Stimulated activated memory B cell treated with anti-CD40 and anti-IgM and Interleukin-4, amounts not matched to agents 10 μg/mL and 1 μg/mL and 100 μg/mL, for 72 hours (primary cell): ENCODE results near the gene PRPF40B.
"Not testable (repeated sequence)": the region's sequence is repeated elsewhere in the genome, so short reads cannot be mapped to it uniquely, and the experiment has no call there.

ENCODE experiments used
- ATAC-seq: fragments of 150-1000 bp; cut with Tn5 transposase; 2 replicates; pipeline ENCODE4 v1.10.0; 2021
- H3K27ac Mint-ChIP-seq: one replicate; pipeline ENCODE4 v1.8.0; 2022; ENCODE audit warnings: mild to moderate bottlenecking, mixed read lengths
- H3K27me3 Mint-ChIP-seq: one replicate; pipeline ENCODE4 v1.8.0; 2022; ENCODE audit warnings: mixed read lengths
- H3K36me3 Mint-ChIP-seq: one replicate; pipeline ENCODE4 v1.8.0; 2022; ENCODE audit warnings: mixed read lengths
- H3K4me1 Mint-ChIP-seq: one replicate; pipeline ENCODE4 v1.8.0; 2022; ENCODE audit warnings: mixed read lengths
- H3K4me3 Mint-ChIP-seq: one replicate; pipeline ENCODE4 v1.8.0; 2022; ENCODE audit warnings: mild to moderate bottlenecking, moderate library complexity, mixed read lengths
- H3K9me3 Mint-ChIP-seq: one replicate; pipeline ENCODE4 v1.8.0; 2022; ENCODE audit warnings: mixed read lengths

The PRPF40B gene

DNA sequence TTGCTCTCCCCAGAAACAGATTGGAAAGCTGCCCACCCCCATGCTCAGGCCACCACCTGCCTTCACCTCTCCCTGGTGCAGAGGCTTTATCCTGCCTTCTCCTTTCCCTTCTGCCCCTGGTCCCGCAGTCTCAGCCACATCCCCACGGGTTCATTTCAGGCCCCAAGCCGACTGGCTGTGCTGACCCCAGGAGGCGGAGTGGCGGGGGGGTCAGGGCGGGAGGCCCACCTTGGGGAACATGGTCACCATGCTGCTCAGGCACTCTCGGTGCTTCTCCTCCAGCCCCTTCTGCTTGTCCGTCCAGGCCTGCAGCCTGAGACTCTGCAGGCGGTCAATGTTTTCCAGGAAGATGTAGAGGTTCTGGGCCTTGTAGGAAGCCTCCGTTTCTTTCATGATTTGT is 24.8 kb upstream of the PRPF40B start:
- H3K9me3 Mint-ChIP-seq = no peaks in the 10 kb centered on the region
- ATAC-seq = no peak

GRCh38 chr12:49599961-49600360 is 23.4 kb upstream of the PRPF40B start:
- no peaks in the 10 kb centered on the region for H3K9me3 Mint-ChIP-seq
- peaks cover 8% of the 10 kb centered on the region for H3K36me3 Mint-ChIP-seq
- no peaks in the 10 kb centered on the region for H3K27me3 Mint-ChIP-seq
- ATAC-seq = no peak
- H3K27ac Mint-ChIP-seq = no peak overlapping the region
- no peaks in the 10 kb centered on the region for H3K4me1 Mint-ChIP-seq
- H3K4me3 Mint-ChIP-seq = no peak overlapping the region

More for the DNA sequence above, 24.8 kb upstream of the PRPF40B start:
- H3K27me3 Mint-ChIP-seq = no peaks in the 10 kb centered on the region
- H3K36me3 Mint-ChIP-seq = peaks cover 8% of the 10 kb centered on the region
- H3K27ac Mint-ChIP-seq = no peak overlapping the region
- H3K4me1 Mint-ChIP-seq = no peaks in the 10 kb centered on the region
- no peak overlapping the region for H3K4me3 Mint-ChIP-seq

- peaks cover 12% of the 10 kb centered on the region for H3K27me3 Mint-ChIP-seq
- no peak overlapping the region for H3K4me3 Mint-ChIP-seq
- no peaks in the 10 kb centered on the region for H3K4me1 Mint-ChIP-seq
- peaks cover 8% of the 10 kb centered on the region for H3K36me3 Mint-ChIP-seq
- no peak overlapping the region for H3K27ac Mint-ChIP-seq
- no peak for ATAC-seq
- no peaks in the 10 kb centered on the region for H3K9me3 Mint-ChIP-seq
Measured at GRCh38 chr12:49603721-49604120, 19.6 kb upstream of the PRPF40B start.

- Mint-ChIP-seq H3K4me3 (no peak overlapping the region), H3K36me3 (peaks cover 8% of the 10 kb centered on the region), H3K27ac (no peak overlapping the region), H3K9me3 (no peaks in the 10 kb centered on the region), H3K27me3 (peaks cover 12% of the 10 kb centered on the region), H3K4me1 (no peaks in the 10 kb centered on the region)
- ATAC-seq = no peak
Measured at GRCh38 chr12:49604856-49605255, 18.5 kb upstream of the PRPF40B start.

DNA sequence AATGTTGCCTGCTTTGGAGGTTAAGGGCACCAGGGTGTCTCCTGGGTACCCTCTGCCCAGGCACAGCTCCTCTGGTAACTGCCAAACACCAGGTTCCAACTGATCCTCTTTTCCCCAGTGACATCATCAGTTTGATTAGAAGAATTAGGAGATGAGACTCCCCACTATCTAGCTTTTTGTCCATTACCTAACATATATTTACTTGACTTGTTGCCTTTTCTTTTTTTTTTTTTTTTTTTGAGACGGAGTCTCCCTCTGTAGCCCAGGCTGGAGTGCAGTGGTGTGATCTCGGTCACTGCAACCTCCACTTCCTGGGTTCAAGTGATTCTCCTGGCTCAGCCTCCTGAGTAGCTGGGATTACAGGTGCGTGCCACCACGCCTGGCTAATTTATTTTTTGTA is 17.8 kb upstream of the PRPF40B start, which contains the start of gene FAM186B:
Gene FAM186B, minus strand, starts transcription at position 101 of the 400 bp plus-strand sequence. CDS start 162 bp downstream, outside the sequence.
- ATAC-seq, H3K27ac Mint-ChIP-seq, H3K4me3 Mint-ChIP-seq, H3K36me3 Mint-ChIP-seq, H3K9me3 Mint-ChIP-seq, H3K4me1 Mint-ChIP-seq: not testable (repeated sequence)
- peaks cover 12% of the 10 kb centered on the region for H3K27me3 Mint-ChIP-seq

DNA sequence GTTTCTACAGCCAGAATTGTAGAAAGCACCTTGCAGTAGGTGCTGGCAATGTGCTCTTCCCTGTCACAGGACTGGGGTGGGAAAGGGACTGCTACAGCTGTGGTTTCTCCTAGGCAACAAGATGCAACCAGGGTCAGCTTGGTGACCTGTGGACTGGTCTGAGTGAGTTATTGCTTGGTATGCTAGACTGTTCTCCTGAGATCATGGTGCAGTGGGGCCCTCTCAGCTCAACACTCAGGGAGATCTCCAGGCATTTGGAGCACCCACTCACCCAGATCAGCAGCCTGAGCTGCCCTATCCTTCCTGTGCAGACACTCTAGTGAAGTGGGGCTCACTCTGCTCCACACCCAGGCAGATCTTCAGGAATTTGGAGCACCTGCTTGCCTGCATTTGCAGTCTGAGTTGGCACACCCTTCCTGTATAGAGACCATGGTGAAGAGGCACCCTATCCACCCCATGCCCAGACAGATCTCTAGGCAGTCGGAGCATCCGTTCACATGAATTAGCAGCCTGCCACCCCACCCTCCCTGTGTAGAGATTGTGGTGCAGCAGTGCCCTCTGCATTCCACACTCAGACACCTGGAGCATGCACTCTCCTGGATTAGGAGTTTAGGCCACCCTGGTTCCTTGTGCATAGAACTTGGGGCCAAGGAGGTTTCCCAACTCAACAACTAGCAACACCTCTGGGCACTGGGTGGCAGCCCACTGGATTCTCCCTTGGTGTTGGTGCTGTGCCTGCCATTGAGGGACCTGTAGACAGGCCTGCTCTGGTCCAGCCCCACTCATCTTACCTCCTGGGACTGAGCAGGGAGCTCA is 14.1 kb upstream of the PRPF40B start:
- ATAC-seq = no peak
- H3K9me3 Mint-ChIP-seq = no peaks in the 10 kb centered on the region
- H3K4me1 Mint-ChIP-seq = no peaks in the 10 kb centered on the region
- H3K4me3 Mint-ChIP-seq = no peak overlapping the region
- H3K27ac Mint-ChIP-seq = no peak overlapping the region
- peaks cover 15% of the 10 kb centered on the region for H3K27me3 Mint-ChIP-seq
- no peaks in the 10 kb centered on the region for H3K36me3 Mint-ChIP-seq

GRCh38 chr12:49609875-49610154 is 13.5 kb upstream of the PRPF40B start:
- no peaks in the 10 kb centered on the region for H3K4me1 Mint-ChIP-seq
- H3K27me3 Mint-ChIP-seq = peaks cover 19% of the 10 kb centered on the region
- H3K27ac Mint-ChIP-seq = no peak overlapping the region
- no peak for ATAC-seq
- no peaks in the 10 kb centered on the region for H3K36me3 Mint-ChIP-seq
- no peak overlapping the region for H3K4me3 Mint-ChIP-seq
- H3K9me3 Mint-ChIP-seq = no peaks in the 10 kb centered on the region

DNA sequence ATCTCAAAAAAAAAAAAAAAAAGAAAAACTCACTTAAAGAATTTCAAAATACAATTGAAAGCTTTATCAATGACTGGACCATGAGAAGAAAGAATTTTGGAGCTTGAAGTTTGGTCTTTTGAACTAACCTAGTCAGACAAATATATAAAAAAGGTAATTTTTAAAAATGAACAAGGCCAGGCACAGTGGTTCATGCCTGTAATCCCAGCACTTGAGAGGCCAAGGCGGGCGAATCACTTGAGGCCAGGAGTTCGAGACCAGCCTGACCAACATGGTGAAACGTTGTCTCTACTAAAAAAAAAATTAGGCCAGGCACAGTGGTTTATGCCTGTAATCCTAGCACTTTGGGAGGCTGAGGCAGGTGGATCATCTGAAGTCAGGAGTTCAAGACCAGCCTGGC is 12.6 kb upstream of the PRPF40B start:
- not testable (repeated sequence) for H3K36me3 Mint-ChIP-seq, H3K27ac Mint-ChIP-seq

DNA sequence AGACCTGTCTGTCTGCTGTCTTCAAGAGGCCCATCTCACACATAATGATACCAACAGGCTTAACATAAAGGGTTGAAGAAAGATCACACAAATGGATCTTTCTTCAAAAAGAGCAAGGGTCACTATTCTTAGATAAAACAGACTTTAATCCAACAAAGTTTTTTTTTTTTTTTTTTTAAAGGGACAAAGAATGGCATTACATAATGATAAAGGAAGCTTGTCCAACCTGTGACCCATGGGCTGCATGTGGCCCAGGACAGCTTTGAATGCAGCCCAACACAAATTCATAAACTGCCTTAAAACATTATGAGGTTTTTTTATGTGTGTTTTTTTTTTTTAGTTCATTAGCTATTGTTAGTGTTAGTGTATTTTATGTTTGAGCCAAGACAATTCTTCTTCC is 11.2 kb upstream of the PRPF40B start:
- no peak for ATAC-seq
- peaks cover 10% of the 10 kb centered on the region for H3K27me3 Mint-ChIP-seq
- no peak overlapping the region for H3K27ac Mint-ChIP-seq
- no peaks in the 10 kb centered on the region for H3K36me3 Mint-ChIP-seq
- H3K4me3 Mint-ChIP-seq = no peak overlapping the region
- H3K4me1 Mint-ChIP-seq = peaks cover 7% of the 10 kb centered on the region
- H3K9me3 Mint-ChIP-seq = no peaks in the 10 kb centered on the region

More for the DNA sequence above, 12.6 kb upstream of the PRPF40B start:
- H3K27me3 Mint-ChIP-seq = peaks cover 19% of the 10 kb centered on the region
- not testable (repeated sequence) for ATAC-seq, H3K4me1 Mint-ChIP-seq, H3K9me3 Mint-ChIP-seq, H3K4me3 Mint-ChIP-seq

DNA sequence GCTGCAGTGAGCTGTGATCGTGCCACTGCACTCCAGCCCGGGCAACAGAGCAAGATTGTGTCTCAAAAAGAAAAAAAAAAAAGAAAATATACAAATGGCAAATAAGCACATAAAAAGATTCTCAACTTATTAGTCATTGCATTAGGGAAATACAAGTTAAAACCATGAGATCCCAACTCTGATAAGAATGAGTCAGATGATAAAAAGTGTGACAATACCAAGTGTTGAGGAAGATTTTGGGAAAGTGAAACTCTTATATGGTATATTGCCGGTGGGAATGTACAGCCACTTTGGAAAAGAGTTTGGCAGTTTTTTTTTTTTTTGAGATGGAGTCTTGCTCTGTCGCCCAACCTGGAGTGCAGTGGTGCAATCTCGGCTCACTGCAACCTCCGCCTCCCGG is 7.6 kb upstream of the PRPF40B start:
- H3K4me3 Mint-ChIP-seq = no peak overlapping the region
- ATAC-seq = no peak
- H3K27me3 Mint-ChIP-seq = peaks cover 17% of the 10 kb centered on the region
- H3K27ac Mint-ChIP-seq = no peak overlapping the region
- no peaks in the 10 kb centered on the region for H3K36me3 Mint-ChIP-seq
- H3K9me3 Mint-ChIP-seq = no peaks in the 10 kb centered on the region
- H3K4me1 Mint-ChIP-seq = peaks cover 13% of the 10 kb centered on the region

DNA sequence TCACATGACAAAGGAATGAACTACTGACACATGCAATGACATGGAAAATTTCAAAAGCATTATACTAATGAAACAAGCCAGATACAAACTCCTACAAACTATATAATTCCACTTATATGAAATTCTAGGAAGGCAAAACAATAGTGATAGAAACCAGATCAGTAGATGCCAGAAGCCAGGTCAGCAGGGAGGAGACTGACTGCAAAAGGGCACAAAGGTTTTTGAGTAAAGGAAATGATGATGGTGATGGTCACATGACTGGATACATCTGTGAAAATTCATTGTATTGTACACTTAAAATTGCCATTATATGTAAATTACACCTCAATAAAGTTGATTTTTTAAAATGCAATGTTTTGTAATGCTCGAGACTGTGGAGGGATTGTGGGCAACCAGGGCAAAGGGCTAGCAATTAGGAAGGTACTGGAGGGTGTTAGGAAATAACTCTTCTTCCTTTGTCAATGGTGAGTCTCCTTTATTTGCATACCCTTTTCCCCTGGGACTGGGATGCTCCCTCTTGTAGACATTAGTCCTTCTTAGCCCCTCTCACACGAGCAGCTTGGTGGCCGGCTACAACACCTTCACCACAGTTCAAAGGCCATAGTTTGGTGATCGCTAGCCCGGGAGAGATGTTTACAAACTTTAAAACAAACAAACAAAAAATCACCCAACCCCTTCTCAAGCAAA is 6.7 kb upstream of the PRPF40B start:
- H3K4me3 Mint-ChIP-seq = no peak overlapping the region

GRCh38 chr12:49618576-49618975 is 4.8 kb upstream of the PRPF40B start:
- Mint-ChIP-seq H3K4me3 (no peak overlapping the region), H3K27me3 (peaks cover 17% of the 10 kb centered on the region), H3K27ac (peak overlapping the region; percentile 56), H3K36me3 (no peaks in the 10 kb centered on the region), H3K4me1 (peaks cover 32% of the 10 kb centered on the region), H3K9me3 (no peaks in the 10 kb centered on the region)
- no peak for ATAC-seq

More for the DNA sequence above, 6.7 kb upstream of the PRPF40B start:
- Mint-ChIP-seq H3K9me3 (no peaks in the 10 kb centered on the region), H3K27ac (no peak overlapping the region), H3K27me3 (peaks cover 17% of the 10 kb centered on the region), H3K4me1 (peaks cover 22% of the 10 kb centered on the region), H3K36me3 (no peaks in the 10 kb centered on the region)
- no peak for ATAC-seq

GRCh38 chr12:49619286-49619685 is 4.1 kb upstream of the PRPF40B start:
- Mint-ChIP-seq H3K36me3 (no peaks in the 10 kb centered on the region), H3K9me3 (no peaks in the 10 kb centered on the region), H3K4me1 (peaks cover 32% of the 10 kb centered on the region), H3K27ac (no peak overlapping the region), H3K27me3 (peaks cover 13% of the 10 kb centered on the region), H3K4me3 (no peak overlapping the region)
- ATAC-seq = no peak

DNA sequence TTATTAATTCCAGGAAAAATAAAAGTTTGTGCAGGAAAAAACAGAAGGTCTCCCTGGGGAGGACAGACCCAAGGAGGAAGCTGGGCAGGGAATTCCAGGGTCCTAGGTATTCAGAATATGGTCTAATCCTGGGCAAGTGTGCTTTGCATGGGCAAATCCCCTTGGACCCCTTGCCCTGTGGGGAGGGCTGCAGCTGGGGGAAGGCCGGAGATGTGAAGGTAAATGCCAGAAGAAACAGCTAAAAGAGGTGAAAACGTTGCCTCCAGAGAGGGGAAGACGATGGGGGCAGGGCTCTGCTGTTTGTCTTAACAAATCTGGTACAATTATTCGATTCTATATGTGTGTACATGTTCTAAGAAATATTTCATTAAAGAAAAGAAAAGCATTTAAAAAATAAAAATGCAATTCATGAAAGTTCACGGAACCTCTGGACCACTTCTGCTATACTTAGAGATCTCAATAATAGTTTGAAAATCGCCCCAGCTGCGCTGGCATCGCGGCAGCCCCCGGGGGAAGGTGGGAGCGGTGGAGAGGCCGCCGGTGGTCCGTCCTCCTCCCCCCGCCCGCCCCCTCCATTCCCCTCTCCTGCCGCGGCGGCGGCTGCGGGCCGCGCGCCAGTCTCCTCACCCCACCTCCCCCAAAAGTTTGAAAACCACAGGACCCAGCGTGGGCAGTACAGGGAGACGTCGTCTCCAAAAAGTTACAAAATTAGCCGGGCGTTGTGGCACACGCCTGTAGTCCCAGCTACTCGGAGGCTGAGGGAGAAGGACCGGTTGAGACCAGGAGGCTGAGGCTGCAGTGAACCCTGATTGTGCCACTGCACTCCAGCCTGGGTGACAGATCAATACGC is 1.5 kb upstream of the PRPF40B start:
- H3K4me3 Mint-ChIP-seq = peak overlapping the region; percentile 83
- H3K27me3 Mint-ChIP-seq = peaks cover 9% of the 10 kb centered on the region
- H3K27ac Mint-ChIP-seq = no peak overlapping the region
- no peaks in the 10 kb centered on the region for H3K36me3 Mint-ChIP-seq
- no peak for ATAC-seq
- peaks cover 26% of the 10 kb centered on the region for H3K4me1 Mint-ChIP-seq
- H3K9me3 Mint-ChIP-seq = no peaks in the 10 kb centered on the region

- no peaks in the 10 kb centered on the region for H3K36me3 Mint-ChIP-seq
- no peak overlapping the region for H3K27ac Mint-ChIP-seq
- peaks cover 9% of the 10 kb centered on the region for H3K27me3 Mint-ChIP-seq
- peak; percentile 58 for ATAC-seq
- H3K4me1 Mint-ChIP-seq = peaks cover 25% of the 10 kb centered on the region
- no peaks in the 10 kb centered on the region for H3K9me3 Mint-ChIP-seq
- peak overlapping the region; percentile 83 for H3K4me3 Mint-ChIP-seq
Measured at GRCh38 chr12:49622501-49623141, 740 bp upstream of the PRPF40B start.
